CD4-positive, alpha-beta T cell (primary cell): ENCODE results near the gene PZP. TPM values are rescaled to one million over a fixed set of nuclear protein-coding genes. Genes with fewer than 3 reads are reported as not detected.

Source experiments
- ATAC-seq: fragments of 200-7000 bp; cut with Tn5 transposase; one replicate; pipeline ENCODE4 v1.10.0; 2022; ENCODE audit warnings: mild to moderate bottlenecking; ENCODE audit not compliant: poor library complexity
- CTCF ChIA-PET: fragments of 350-600 bp; sonication (Branson Sonifier 250); formaldehyde crosslinking; loops from one replicate; lab custom pipeline; 2021; ENCODE audit warnings: antibody characterized with exemption, inconsistent platforms; lab: Charles Lee
- POLR2A ChIA-PET: fragments of 350-600 bp; sonication (Branson Sonifier 250); formaldehyde crosslinking; loops from one replicate; lab custom pipeline; 2021; ENCODE audit warnings: antibody characterized with exemption, inconsistent platforms; lab: Charles Lee
- DNase-seq, 14 experiments: peaks; one replicate each; pipeline ENCODE4 v3.0.0-alpha.2; 2013 to 2020; ENCODE audit warnings: mixed read lengths in 2 of 14
- H3K27ac ChIP-seq, 2 donors: one replicate each; pipeline versions ENCODE4 v1.5.1 to v1.7.0; 2013; ENCODE audit warnings: low read length in 2 of 2, low read depth in 1 of 2, mild to moderate bottlenecking in 1 of 2
- H3K27me3 ChIP-seq, 2 experiments: 1 replicate in 1 of 2; 2 replicates in 1 of 2; pipeline versions ENCODE4 v1.6.1 to v1.7.0; 2013; ENCODE audit warnings: low read length in 2 of 2, control low read depth in 1 of 2, mild to moderate bottlenecking in 1 of 2, moderate library complexity in 1 of 2; ENCODE audit not compliant: insufficient read depth in 2 of 2, control insufficient read depth in 1 of 2
- H3K36me3 ChIP-seq: one replicate; pipeline ENCODE4 v1.6.1; 2013; ENCODE audit warnings: low read length, control low read depth; ENCODE audit not compliant: insufficient read depth
- H3K4me1 ChIP-seq: one replicate; pipeline ENCODE4 v1.6.1; 2013; ENCODE audit warnings: low read length, control low read depth; ENCODE audit not compliant: insufficient read depth
- H3K4me3 ChIP-seq: one replicate; pipeline ENCODE4 v1.5.1; 2013; ENCODE audit warnings: mild to moderate bottlenecking, low read length, moderate library complexity
- H3K9me3 ChIP-seq, 2 experiments: 1 replicate in 1 of 2; 2 replicates in 1 of 2; pipeline versions ENCODE4 v1.6.1 to v1.7.0; 2013; ENCODE audit warnings: low read length in 2 of 2, mild to moderate bottlenecking in 2 of 2, control low read depth in 1 of 2, moderate library complexity in 1 of 2; ENCODE audit not compliant: control insufficient read depth in 1 of 2, insufficient read depth in 1 of 2
- H3K27ac Mint-ChIP-seq: one replicate; pipeline ENCODE4 v1.8.0; 2020; ENCODE audit warnings: mixed read lengths
- H3K27me3 Mint-ChIP-seq: one replicate; pipeline ENCODE4 v1.8.0; 2021; ENCODE audit warnings: mixed read lengths
- H3K36me3 Mint-ChIP-seq: one replicate; pipeline ENCODE4 v1.8.0; 2021; ENCODE audit warnings: low read depth, mixed read lengths
- H3K4me1 Mint-ChIP-seq: one replicate; pipeline ENCODE4 v1.8.0; 2021; ENCODE audit warnings: low read depth, mixed read lengths
- H3K4me3 Mint-ChIP-seq: one replicate; pipeline ENCODE4 v1.8.0; 2020; ENCODE audit warnings: mild to moderate bottlenecking, mixed read lengths
- H3K9me3 Mint-ChIP-seq: one replicate; pipeline ENCODE4 v1.8.0; 2020; ENCODE audit warnings: mixed read lengths
- intact Hi-C, 2 experiments: fragments of 100-400 bp; cut with DNase I in 1 of 2; cut with micrococcal nuclease in 1 of 2; formaldehyde crosslinking; loops; one replicate each; pipeline versions ENCODE4 v1.15.1 to v1.9.0; 2023 to 2025; cut with DNase I, micrococcal nuclease
- total RNA-seq, 174 experiments: library from RNA in 2 of 174; stranded (reverse) in 2 of 174; gene quantifications; one replicate each; pipeline ENCODE4 v1.2.3 and lab custom pipeline; 2021 to 2026
- TF ChIP-seq, protein P1 (sequence below): fragments of 200-600 bp; IDR thresholded peaks from one replicate; pipeline ENCODE4 v1.8.0; 2022; ENCODE audit warnings: antibody characterized with exemption, mild to moderate bottlenecking

Gene PZP
- total RNA-seq, 2 experiments from 2014 or later = not detected

DNA sequence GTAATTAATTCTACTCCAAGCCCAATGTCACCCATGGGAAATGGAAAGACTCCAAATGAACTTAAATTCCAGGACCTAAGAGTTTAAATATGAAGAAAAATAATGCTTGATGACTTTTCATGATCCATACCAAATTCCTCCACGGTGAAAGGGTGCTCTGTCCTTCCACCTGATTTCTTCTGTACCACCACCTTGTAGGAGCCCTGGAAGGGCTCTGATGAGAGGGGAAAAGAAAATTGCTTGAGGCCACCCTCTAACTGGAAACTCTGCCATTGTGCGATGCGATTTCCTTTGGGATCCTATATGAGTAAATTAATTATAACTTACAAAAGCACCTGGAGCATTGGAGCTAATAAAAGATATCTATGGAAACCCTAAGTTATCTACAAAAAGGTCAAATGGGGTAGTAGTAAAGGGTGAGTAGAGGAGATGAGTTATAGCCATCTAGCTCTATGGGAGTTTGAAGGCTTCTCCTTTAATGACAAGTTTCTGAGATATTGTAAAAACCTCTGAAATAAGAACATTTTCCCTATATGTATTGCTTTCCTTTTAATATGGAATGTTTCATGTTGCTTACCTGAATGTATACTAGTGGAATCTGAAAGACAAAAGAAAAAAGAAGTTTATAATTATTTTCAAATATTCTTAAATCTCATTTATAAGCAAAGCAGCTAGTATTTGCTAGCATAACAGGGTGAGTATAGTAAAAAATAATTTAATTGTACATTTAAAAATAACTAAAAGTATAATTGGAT lies 98.3 kb downstream of the PZP start:
- intact Hi-C loops = no loop called here
- CTCF ChIA-PET = interaction anchor here (2.0 kb wide), 1 partner anchor 8 kb away, joined by 5 read pairs; no protein-coding TSS in a partner anchor
- Mint-ChIP-seq H3K27ac (no peak overlapping the region), H3K4me3 (no peak overlapping the region), H3K36me3 (no peaks in the 10 kb centered on the region), H3K9me3 (no peaks in the 10 kb centered on the region), H3K4me1 (no peaks in the 10 kb centered on the region), H3K27me3 (no peaks in the 10 kb centered on the region)
- DNase-seq = no peak
- Histone ChIP-seq H3K4me1 (no peaks in the 10 kb centered on the region), H3K36me3 (peaks cover 8% of the 10 kb centered on the region), H3K9me3 (no peaks in the 10 kb centered on the region), H3K4me3 (no peak overlapping the region), H3K27me3 (no peaks in the 10 kb centered on the region), H3K27ac (no peak overlapping the region)
- ATAC-seq = no peak
- TF ChIP-seq, protein P1, sequence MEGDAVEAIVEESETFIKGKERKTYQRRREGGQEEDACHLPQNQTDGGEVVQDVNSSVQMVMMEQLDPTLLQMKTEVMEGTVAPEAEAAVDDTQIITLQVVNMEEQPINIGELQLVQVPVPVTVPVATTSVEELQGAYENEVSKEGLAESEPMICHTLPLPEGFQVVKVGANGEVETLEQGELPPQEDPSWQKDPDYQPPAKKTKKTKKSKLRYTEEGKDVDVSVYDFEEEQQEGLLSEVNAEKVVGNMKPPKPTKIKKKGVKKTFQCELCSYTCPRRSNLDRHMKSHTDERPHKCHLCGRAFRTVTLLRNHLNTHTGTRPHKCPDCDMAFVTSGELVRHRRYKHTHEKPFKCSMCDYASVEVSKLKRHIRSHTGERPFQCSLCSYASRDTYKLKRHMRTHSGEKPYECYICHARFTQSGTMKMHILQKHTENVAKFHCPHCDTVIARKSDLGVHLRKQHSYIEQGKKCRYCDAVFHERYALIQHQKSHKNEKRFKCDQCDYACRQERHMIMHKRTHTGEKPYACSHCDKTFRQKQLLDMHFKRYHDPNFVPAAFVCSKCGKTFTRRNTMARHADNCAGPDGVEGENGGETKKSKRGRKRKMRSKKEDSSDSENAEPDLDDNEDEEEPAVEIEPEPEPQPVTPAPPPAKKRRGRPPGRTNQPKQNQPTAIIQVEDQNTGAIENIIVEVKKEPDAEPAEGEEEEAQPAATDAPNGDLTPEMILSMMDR = no peak
- POLR2A ChIA-PET = no interaction called here

DNA sequence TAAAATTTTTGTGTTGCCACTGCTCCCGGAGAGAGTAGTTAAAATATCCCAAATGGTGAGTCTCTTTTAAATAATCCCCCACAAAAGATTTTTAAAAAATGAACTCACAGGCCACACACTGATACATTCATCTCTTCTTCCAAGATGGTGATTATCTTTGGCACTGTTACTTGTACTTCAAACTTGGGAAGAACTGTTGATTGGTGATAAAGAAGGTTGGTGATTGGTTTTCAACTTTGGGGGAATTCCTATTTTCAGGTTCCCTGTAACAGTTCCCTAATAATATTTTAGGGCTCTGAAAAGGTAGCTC lies 99.0 kb downstream of the PZP start:
- Mint-ChIP-seq H3K27me3 (no peaks in the 10 kb centered on the region), H3K4me1 (no peaks in the 10 kb centered on the region), H3K36me3 (no peaks in the 10 kb centered on the region), H3K4me3 (no peak overlapping the region), H3K9me3 (no peaks in the 10 kb centered on the region), H3K27ac (no peak overlapping the region)
- Histone ChIP-seq H3K4me3 (no peak overlapping the region), H3K9me3 (no peaks in the 10 kb centered on the region), H3K27me3 (no peaks in the 10 kb centered on the region), H3K27ac (no peak overlapping the region), H3K36me3 (peaks cover 8% of the 10 kb centered on the region), H3K4me1 (no peaks in the 10 kb centered on the region)
- POLR2A ChIA-PET = no interaction called here
- CTCF ChIA-PET = no interaction called here
- intact Hi-C loops = no loop called here
- DNase-seq (no peak), ATAC-seq (no peak)
- TF ChIP-seq, protein P1 = no peak

DNA sequence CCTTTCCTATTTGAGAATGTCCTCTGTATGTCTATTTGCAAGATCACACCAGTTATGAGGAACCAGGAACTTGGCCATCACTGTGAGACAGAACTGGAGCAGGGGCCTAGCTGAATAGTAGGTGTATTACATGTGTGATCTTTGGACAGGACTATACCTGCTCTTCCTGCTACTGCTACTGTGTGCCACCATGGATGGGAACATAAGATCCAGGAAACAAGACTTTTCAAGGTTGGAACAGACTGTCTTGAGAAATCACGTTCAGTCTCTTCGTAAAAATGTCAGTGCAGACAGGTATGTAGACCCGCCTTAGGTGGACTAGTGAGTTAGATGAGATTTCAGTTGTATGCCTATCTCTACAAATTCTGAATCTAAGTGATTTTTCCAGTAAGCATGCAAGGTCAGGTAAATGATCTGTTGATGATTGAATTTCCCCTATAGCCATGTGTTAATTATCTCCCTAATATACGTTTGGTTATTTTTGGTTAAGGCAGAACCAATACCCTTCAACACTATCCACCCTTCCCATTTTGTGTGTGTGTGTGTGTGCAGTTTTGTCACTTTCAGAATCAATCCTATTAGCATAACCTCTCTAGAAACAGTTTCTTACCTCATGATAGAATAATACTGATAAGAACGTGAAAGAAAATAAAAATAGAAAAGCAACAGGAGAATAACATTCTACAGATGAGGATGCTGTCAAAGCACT lies 99.5 kb downstream of the PZP start:
- no peak overlapping the region for H3K4me3 Mint-ChIP-seq
- H3K4me1 ChIP-seq = no peaks in the 10 kb centered on the region
- peaks cover 8% of the 10 kb centered on the region for H3K36me3 ChIP-seq
- H3K9me3 ChIP-seq = no peaks in the 10 kb centered on the region
- POLR2A ChIA-PET = no interaction called here
- H3K27ac Mint-ChIP-seq = no peak overlapping the region
- CTCF ChIA-PET = no interaction called here
- ATAC-seq (no peak), DNase-seq (no peak)
- H3K4me1 Mint-ChIP-seq = no peaks in the 10 kb centered on the region
- no peak overlapping the region for H3K4me3 ChIP-seq
- no peaks in the 10 kb centered on the region for H3K9me3 Mint-ChIP-seq
- H3K27me3 ChIP-seq = no peaks in the 10 kb centered on the region
- H3K36me3 Mint-ChIP-seq = no peaks in the 10 kb centered on the region
- intact Hi-C loops = no loop called here
- TF ChIP-seq, protein P1 = no peak
- no peaks in the 10 kb centered on the region for H3K27me3 Mint-ChIP-seq
- no peak overlapping the region for H3K27ac ChIP-seq
